ENCODE measurements around the gene KDM7A.
"Not testable (repeated sequence)": the region's sequence is repeated elsewhere in the genome, so short reads cannot be mapped to it uniquely, and the experiment has no call there.

KDM7A gene

GRCh38 chr7:140156460-140157080 lies 20.2 kb downstream of the KDM7A start:
- DNase-seq: no peak

DNA sequence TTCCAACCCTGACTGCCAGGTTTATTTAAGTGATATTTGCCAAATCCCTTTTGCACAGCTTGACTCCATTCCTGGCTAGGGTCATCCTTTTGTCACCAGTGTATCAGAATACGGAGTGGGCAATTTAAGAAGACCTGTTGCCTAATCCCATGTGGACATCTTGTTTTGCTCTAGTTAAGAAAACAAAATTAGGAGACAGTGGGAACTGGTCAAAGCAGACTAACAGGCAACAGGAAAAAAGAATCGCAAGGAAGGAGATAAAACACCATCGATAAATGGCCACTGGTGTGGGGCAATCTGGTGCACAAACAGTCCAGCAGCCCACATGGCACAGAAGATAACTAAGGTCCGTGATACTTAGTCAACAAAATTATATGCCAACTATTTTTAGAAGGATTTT lies 21.4 kb downstream of the KDM7A start:
- DNase-seq: no peak

- DNase-seq: peak; percentile 47
Observed at GRCh38 chr7:140153666-140154161, 23.1 kb downstream of the KDM7A start.

DNA sequence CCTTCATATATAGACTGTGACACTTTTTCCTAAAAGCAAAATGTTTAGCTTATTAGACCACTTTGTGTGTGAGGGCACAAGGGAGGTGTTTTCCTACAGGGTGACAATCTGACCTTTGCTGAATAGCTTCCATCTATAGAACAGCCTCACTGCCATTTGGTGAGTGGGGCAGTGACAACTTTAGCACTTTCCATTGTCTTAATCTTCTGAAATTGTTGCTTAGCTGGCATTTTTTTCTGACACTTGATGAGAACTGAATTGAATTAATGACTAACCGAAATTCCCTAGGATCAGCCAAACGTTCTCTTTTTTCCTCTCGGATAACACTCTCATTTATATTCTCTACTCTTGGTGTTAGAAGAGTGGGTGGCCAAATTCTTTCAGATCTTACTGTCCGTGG lies 30.2 kb downstream of the KDM7A start:
- no peak for DNase-seq

DNA sequence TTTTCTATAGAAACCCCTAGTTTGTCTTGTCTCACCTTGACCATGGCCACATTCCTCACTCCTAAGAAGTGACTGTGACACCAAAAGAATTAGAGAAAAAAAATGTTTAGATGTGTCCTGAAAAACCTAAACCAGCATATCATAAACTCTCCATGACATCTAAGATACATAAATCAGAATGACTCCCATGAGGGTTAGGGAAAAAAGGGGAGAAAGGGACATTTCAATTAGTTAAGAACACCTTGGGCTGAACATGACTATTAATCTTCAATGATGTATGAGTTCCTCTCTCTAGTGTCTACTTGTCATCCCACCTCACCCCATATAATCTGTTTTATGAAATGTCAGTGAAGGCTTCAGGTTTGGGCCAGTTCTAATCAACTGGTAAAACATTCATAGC lies 31.1 kb downstream of the KDM7A start:
- no peak for DNase-seq

- no peak for DNase-seq
Observed at GRCh38 chr7:140144821-140145220, 32.0 kb downstream of the KDM7A start.

DNA sequence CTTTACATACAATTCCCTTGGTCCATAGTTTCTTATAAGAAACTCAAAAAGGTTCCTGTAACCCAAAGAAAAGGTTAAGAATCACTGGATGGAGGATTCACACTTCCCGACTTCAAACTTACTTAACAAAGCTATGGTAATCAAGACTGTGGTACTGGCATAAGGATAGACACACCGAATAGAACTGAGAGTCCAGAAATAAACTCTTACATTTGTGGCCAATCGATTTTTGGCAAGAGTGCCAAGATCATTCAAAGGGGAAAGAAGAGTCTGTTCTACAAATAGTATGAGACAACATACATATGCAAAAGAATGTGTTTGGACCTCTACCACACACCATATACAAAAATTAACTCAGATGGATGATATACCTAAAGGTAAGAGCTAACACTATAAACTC lies 32.8 kb downstream of the KDM7A start:
- no peak for DNase-seq

GRCh38 chr7:140142031-140142430 lies 34.8 kb downstream of the KDM7A start:
- no peak for DNase-seq

DNA sequence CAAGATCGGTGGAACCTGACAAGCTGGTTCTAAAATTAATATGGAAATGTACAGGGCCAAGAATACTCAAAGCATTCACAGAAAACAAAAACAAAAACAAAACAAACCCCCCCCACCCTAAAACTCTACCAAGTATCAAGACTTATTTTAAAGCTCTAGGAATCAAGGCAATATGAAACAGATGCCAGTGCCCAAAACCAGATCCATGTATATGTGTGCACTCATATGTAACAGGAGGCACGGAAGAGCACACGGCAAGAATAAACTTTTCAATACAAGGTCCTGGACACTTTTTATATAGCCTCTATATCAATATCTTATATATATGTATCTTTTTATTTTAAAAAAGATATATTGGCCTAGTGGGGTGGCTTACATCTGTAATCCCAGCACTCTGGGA lies 35.5 kb downstream of the KDM7A start:
- DNase-seq: no peak

DNA sequence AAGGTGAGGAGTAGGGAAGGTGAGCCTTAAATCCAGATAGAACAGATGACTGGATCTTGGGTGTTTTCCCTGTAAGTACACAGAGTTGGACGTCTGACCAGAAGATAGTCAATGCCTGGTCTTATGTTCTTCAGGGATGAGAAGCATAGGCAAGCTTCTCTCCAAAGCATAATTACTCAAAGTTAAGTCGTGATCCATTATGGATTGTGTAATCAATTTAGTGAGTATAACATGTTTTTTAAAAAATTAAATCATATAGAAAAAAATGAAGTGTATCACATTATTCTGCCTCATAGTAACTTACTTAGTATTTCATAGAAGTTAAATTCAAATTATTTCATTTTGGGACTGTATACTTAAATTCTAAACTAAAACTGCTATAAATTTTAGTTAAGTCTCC lies 39.7 kb downstream of the KDM7A start:
- no peak for DNase-seq

- DNase-seq: no peak
Observed at GRCh38 chr7:140136073-140136472, 40.7 kb downstream of the KDM7A start.

GRCh38 chr7:140134039-140134438 lies 42.7 kb downstream of the KDM7A start:
- DNase-seq: no peak

- DNase-seq: no peak
Observed at GRCh38 chr7:140127360-140128127, 49.2 kb downstream of the KDM7A start.

DNA sequence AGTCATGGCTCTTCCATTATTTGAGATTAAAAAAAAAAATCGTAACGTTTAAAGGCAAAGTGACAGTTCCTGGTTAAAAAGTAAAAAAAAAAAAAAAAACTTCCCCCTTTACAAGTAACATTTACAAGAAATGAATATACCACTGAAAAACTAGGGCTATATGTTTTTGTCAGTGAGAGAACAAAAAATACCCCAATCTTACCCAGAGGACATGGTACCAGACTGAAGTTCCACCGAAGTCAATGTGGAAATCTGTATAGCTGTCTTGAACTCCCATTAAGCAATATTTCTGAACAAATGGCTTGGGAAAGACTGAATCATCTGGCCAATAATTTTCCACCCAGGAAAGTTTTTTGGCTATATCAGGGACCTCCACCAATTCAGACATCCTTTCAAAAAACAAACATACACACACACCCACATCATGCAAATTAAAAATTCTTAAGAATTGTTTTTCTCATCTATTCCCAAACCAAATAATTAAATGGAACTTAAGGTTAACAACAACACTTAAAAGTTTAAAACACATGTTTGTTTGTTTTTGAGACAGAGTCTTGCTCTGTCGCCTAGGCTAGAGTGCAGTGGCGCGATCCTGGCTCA lies 50.2 kb downstream of the KDM7A start:
- peak; percentile 15 for DNase-seq

GRCh38 chr7:140122965-140123364 lies 53.8 kb downstream of the KDM7A start:
- DNase-seq: peak; percentile 26

DNA sequence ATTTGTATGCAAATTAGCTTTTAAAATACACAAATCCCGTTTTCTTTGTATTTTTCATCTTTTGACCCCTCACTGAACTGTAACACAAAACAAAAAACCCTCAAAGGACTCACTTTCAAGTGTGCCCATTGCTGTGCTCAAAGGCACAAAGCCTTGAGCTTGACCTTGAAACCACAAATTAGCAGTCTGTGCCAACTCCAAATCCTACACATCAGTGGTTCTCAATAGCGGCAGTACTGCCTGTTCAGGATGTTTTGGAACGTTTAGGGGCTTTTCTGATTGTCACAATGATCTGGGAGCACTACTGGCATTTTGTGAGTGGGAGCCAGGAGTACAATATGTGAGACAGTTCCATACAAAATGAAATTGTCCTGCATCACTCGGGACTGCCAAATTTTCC lies 55.5 kb downstream of the KDM7A start:
- DNase-seq: no peak

DNA sequence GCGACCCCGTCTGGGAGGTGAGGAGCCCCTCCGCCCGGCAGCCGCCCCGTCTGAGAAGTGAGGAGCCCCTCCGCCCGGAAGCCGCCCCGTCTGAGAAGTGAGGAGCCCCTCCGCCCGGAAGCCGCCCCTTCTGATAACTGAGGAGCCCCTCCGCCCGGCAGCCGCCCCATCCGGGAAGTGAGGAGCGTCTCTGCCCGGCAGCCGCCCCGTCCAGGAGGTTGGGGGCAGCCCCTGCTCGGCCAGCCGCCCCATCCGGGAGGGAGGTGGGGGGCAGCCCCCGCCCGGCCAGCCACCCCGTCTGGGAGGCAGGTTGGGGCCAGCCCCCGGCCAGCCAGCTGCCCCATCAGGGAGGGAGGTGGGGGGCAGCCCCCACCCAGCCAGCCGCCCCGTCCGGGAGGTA lies 62.0 kb downstream of the KDM7A start:
- DNase-seq: not testable (repeated sequence)

GRCh38 chr7:140108777-140109176 lies 68.0 kb downstream of the KDM7A start:
- not testable (repeated sequence) for DNase-seq

DNA sequence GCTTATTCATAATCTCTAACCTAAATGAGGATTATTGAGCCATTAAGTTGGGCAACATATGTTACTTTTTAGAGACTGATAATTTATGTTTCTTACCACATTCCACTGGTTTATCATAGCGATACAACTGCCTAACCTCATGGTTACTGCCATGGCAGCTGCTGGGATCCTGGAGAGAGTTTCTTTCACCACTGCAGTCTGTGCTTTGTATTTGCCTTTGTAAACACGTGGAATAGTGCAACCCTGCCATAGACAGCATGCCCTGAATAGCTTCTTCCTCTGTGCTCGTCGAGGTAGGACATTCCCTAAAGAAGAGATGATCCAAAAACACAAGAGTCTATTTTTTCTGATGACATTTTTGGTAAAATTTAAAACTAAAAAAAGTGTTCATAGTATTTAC lies 80.3 kb downstream of the KDM7A start:
- no peak for DNase-seq

DNA sequence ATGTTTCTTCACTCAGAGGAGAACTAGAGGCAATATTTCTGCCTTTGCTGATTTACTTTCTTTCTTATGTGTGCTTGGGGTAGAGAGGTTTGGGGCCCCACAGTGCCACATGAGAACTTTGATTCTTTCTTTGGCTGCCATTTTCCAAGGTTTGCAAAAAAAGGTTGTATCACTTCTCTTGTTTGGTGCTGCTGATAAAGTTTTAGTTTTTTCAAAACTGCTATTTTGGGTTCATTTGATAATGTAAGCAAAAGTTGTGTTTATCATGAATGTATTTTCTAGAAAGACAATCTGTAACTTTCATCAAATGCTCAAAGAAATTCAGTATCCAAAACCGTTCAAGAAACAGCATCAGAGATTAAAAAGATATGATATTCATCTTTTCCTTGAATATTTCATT lies 83.4 kb downstream of the KDM7A start:
- DNase-seq: no peak

GRCh38 chr7:140085447-140085846 lies 91.3 kb downstream of the KDM7A start:
- DNase-seq: no peak

DNA sequence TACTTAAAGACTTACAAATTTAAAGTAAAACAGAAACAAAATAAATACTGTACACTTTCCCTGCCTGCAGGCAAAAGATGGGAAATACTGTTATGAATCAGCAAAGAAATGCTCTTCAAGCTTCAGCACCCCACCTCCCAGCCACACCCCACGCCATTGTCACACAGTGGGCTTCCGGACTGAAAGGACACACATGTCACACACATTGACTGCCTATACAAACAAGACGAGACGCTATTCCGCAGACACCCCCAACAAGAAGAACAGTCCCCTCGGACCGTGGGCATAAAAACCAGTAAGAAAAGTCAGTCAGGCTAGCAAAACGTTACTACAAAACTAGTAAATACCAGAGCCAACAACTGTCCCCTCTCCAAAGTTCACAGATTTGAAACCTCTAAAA lies 91.8 kb downstream of the KDM7A start:
- no peak for DNase-seq

- no peak for DNase-seq
Observed at GRCh38 chr7:140084142-140084655, 92.6 kb downstream of the KDM7A start.

DNA sequence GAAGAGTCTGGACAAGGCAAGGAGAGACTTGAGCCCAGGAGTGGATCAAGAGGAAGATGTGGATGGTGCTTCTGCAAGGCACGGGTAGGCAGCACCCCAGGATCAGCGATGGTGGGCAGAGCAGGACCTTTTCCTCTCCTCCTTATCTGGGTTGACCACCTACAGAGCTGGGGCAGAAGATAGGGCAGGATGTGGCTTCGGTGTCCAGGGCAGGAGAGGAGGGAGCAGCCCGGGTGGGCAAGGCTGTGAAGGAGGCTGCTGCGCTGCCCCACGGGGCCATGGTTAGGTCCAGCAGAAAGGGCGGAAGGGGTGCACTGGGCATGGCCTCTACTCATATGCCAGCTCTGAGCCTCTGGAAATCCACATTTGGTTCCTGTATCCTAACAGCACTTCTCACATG lies 94.0 kb downstream of the KDM7A start:
- no peak for DNase-seq
